BLaER1 treated with 17β-estradiol and CSF1 and Interleukin-3, amounts not matched to agents 10 nM and 100 nM (cell line): ENCODE results near the gene HSPA6.
"Not testable (repeated sequence)": the region's sequence is repeated elsewhere in the genome, so short reads cannot be mapped to it uniquely, and the experiment has no call there.

Source experiments
- H3K27ac ChIP-seq, 11 experiments: shearing (Covaris generic); formaldehyde crosslinking; 2 replicates each; pipeline ENCODE4 v1.8.1; 2022
- H3K27me3 ChIP-seq, 11 experiments: shearing (Covaris generic); formaldehyde crosslinking; 2 replicates each; pipeline ENCODE4 v1.8.1; 2022
- H3K36me3 ChIP-seq, 11 experiments: shearing (Covaris generic); formaldehyde crosslinking; 2 replicates each; pipeline ENCODE4 v1.8.1; 2022
- H3K4me1 ChIP-seq, 10 experiments: shearing (Covaris generic); formaldehyde crosslinking; 2 replicates each; pipeline ENCODE4 v1.8.1; 2022
- H3K4me2 ChIP-seq, 11 experiments: shearing (Covaris generic); formaldehyde crosslinking; 2 replicates each; pipeline ENCODE4 v1.8.1; 2022
- H3K4me3 ChIP-seq, 10 experiments: shearing (Covaris generic); formaldehyde crosslinking; 2 replicates each; pipeline ENCODE4 v1.8.1; 2022
- H3K9ac ChIP-seq, 11 experiments: shearing (Covaris generic); formaldehyde crosslinking; 2 replicates each; pipeline ENCODE4 v1.8.1; 2022
- H3K9me3 ChIP-seq, 11 experiments: shearing (Covaris generic); formaldehyde crosslinking; replicated peaks in 1 of 11; 2 replicates each; pipeline ENCODE4 v1.8.1; 2022
- H4K20me1 ChIP-seq, 11 experiments: shearing (Covaris generic); formaldehyde crosslinking; 2 replicates each; pipeline ENCODE4 v1.8.1; 2022

Gene HSPA6

DNA sequence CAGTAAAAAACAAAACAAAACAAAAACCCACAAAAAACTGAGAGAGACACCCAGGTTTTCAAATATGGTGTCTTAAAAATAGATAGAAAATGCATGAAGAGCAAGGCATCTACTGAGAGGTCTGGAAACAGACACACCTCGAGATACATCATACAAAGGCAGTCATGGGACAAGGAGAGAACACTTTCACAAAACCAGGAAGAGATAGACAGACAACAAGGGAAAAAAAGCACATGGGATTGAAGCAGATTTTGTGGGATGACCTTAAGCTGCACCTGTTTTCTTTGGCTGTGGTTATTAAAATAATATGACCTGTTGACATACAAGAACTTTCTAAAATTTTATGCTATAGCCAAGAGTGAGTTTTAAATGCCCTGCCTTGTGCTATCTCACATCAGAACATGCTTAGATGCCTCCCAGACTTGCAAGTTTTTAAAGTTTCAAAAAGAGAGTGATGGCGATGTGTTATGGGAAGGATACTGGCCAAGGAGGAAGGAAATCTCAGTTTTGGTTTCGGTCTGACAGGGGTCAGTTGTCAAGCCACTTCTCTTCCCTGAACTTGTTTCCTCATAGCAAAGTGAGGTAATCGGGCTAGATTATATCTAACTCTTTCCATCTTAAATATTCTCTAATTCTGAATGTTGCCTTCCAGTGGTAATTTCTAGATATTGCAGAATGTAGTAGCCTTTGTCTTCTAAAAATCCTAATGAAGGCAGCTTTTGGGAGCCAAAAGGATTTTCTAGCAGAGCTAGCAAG lies 36.8 kb downstream of the HSPA6 start:
- not testable (repeated sequence) for H4K20me1 ChIP-seq, H3K4me3 ChIP-seq, H3K9me3 ChIP-seq, H3K27me3 ChIP-seq, H3K36me3 ChIP-seq
- Histone ChIP-seq H3K4me1 (peaks cover 0 to 52% (median 9%) of the 10 kb centered on the region in 10 experiments; a peak in 11 of 20 replicates), H3K4me2 (peak overlapping the region; percentile 18 to 60 (median 48); a peak in 16 of 22 replicates), H3K9ac (peak overlapping the region in 1 of 11 experiments; percentile 48; a peak in 1 of 22 replicates), H3K27ac (peak overlapping the region in 3 of 11 experiments; percentile 17 to 60 (median 29); a peak in 5 of 22 replicates)

DNA sequence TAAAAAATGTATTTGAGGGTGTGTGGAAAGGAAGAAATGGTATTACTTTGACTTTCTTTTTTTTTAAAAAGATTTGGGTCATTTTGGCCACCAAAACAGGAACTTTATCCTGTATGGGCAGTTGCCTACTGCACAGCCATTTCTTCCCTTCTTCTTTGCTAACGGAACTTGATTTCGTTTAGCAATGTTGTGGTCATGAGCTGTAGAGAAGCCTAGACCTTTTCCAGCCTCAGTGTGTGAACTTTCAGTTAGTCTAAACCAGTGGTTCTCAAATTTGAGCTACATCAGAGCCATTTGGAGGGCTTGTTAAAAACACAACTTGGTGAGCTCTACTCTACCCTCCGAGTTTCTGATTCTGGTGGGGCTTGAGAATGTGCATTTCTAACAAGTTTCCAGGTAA lies 38.1 kb downstream of the HSPA6 start:
- not testable (repeated sequence) for H3K36me3 ChIP-seq, H4K20me1 ChIP-seq, H3K9me3 ChIP-seq, H3K4me3 ChIP-seq, H3K9ac ChIP-seq
- Histone ChIP-seq H3K4me1 (peaks cover 0 to 44% (median 9%) of the 10 kb centered on the region in 10 experiments; a peak in 11 of 20 replicates), H3K4me2 (peak overlapping the region in 5 of 11 experiments; percentile 35 to 68 (median 55); a peak in 6 of 22 replicates), H3K27ac (peak overlapping the region in 4 of 11 experiments; percentile 17 to 57 (median 28); a peak in 5 of 22 replicates), H3K27me3 (peaks cover 0 to 13% (median 0%) of the 10 kb centered on the region in 11 experiments; a peak in 3 of 22 replicates)

DNA sequence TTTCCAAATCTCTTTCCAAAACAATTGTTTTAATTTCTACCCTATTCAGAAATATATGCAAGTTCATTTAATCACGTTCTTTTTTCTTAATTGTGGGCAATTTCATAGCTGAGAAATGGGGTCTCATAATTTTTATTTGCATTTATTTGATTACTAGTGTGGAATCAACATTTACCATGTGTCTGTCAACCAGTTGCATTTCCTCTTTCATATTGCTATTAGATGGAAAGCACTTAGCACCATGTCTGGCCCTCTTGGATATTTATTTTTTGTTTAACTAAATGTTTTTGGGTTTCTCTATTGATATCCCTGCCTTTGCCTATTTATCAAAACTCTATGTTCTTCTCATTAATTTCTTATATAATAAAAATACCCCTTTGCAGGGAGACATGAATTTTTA lies 39.2 kb downstream of the HSPA6 start:
- peaks cover 0 to 19% (median 0%) of the 10 kb centered on the region in 11 experiments; a peak in 4 of 22 replicates for H3K27me3 ChIP-seq
- not testable (repeated sequence) for H3K9ac ChIP-seq, H3K9me3 ChIP-seq, H3K4me3 ChIP-seq, H3K36me3 ChIP-seq, H3K27ac ChIP-seq, H4K20me1 ChIP-seq
- H3K4me1 ChIP-seq = peaks cover 0 to 40% (median 9%) of the 10 kb centered on the region in 10 experiments; a peak in 11 of 20 replicates
- peak overlapping the region in 3 of 11 experiments; percentile 55 to 68 (median 65); a peak in 4 of 22 replicates for H3K4me2 ChIP-seq

DNA sequence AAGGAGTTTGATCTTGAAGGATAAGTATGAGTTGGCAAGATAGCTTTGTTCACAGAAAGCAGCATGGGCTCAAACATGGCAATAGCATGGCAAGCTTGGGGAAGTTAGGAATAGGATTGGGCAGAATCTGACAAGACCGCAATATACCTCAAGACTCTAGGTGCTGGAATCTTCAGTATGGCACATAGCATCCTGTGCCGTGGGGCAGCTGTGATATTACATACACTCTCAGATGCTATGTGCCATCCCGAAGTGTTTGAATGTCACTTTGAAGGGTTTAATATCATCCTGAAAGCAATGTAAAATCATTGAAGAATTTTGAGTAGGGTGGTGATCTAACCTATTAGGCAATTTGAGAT lies 42.2 kb downstream of the HSPA6 start:
- not testable (repeated sequence) for H3K4me2 ChIP-seq, H3K27ac ChIP-seq, H3K9me3 ChIP-seq, H3K36me3 ChIP-seq, H3K4me3 ChIP-seq, H4K20me1 ChIP-seq, H3K9ac ChIP-seq
- Histone ChIP-seq H3K4me1 (peaks cover 0 to 26% (median 1%) of the 10 kb centered on the region in 10 experiments; a peak in 8 of 20 replicates), H3K27me3 (peaks cover 0 to 41% (median 0%) of the 10 kb centered on the region in 11 experiments; a peak in 6 of 22 replicates)

DNA sequence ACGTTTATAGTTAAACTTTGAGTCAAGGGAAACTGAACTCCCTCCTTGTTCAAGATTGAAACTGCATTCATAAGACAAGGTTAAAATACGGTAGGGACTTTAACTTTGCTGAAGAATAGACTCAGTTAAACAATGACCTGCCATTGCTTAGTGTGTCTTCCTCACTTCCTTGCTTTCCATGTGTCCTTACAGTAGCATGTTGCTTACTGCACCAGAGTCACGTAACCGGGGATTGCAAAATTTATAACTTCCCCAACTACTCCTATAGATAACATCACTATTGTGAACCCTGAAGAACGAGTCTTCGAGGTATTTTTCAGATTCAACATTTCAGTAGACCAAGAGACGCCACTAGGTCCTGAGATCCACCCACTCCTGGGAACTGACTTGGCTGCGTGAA lies 47.4 kb downstream of the HSPA6 start:
- not testable (repeated sequence) for H3K36me3 ChIP-seq, H3K4me2 ChIP-seq, H3K4me1 ChIP-seq, H4K20me1 ChIP-seq, H3K27ac ChIP-seq, H3K9me3 ChIP-seq, H3K4me3 ChIP-seq, H3K9ac ChIP-seq
- H3K27me3 ChIP-seq = peaks cover 0 to 52% (median 0%) of the 10 kb centered on the region in 11 experiments; a peak in 8 of 22 replicates
